ENCODE measurements around the gene CENPO. TPM values are rescaled to one million over a fixed set of nuclear protein-coding genes. Genes with fewer than 3 reads are reported as not detected.
A peak's percentile ranks its signal among the peaks of the same experiment; 100 is the strongest.

Gene CENPO
- polyA plus RNA-seq, 1 donor = 10.5 TPM

DNA sequence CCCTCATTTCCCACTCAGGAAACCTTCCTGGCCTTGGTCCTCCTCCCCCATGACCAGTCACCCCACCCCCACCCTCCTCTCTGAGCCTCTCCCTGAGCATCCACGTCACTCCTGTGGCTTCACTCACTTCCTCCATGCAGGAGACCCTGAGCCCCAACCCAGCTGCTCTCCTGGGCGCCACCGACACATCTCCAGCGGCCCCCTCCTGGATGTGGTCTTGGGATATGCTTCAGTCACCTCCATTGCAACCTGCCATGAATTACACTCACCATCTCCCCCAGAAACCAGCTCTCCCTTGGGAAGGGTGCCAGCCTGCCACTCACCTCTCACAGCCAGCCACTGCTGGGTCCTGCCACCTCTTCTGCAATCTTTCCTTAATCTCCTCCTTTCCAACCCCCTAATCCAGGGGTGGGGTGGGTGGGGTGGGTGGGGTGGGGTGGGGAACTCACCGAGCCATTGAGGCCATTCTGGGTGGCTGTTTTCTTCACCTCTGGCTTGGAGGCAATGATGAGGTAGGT is 44.8 kb downstream of the CENPO start:
- peaks cover 3% of the 10 kb centered on the region for H3K4me1 ChIP-seq (ENCODE audit: control insufficient read depth, insufficient read depth, low read length)
- no peaks in the 10 kb centered on the region for H3K9me3 ChIP-seq (ENCODE audit: control insufficient read depth, low read depth, low read length)
- no CpG with 5 or more reads among the region's 5 CpGs for WGBS (ENCODE audit: insufficient coverage, low lambda C conversion rate)
- no peak for DNase-seq
- no peak overlapping the region for H3K4me3 ChIP-seq (ENCODE audit: low read length)
- H3K27me3 ChIP-seq (ENCODE audit: control insufficient read depth, insufficient read depth, low read length) = no peaks in the 10 kb centered on the region
- H3K27ac ChIP-seq (ENCODE audit: low read length) = no peak overlapping the region
- peaks cover 34% of the 10 kb centered on the region for H3K36me3 ChIP-seq (ENCODE audit: control insufficient read depth, insufficient read depth, low read length)

GRCh38 chr2:24838541-24838940 is 45.3 kb downstream of the CENPO start:
- no peak overlapping the region for H3K27ac ChIP-seq (ENCODE audit: low read length)
- H3K36me3 ChIP-seq (ENCODE audit: control insufficient read depth, insufficient read depth, low read length) = peaks cover 32% of the 10 kb centered on the region
- no peaks in the 10 kb centered on the region for H3K27me3 ChIP-seq (ENCODE audit: control insufficient read depth, insufficient read depth, low read length)
- peaks cover 3% of the 10 kb centered on the region for H3K4me1 ChIP-seq (ENCODE audit: control insufficient read depth, insufficient read depth, low read length)
- H3K4me3 ChIP-seq (ENCODE audit: low read length) = no peak overlapping the region
- no CpG with 5 or more reads among the region's 18 CpGs for WGBS (ENCODE audit: insufficient coverage, low lambda C conversion rate)
- H3K9me3 ChIP-seq (ENCODE audit: control insufficient read depth, low read depth, low read length) = no peaks in the 10 kb centered on the region
- DNase-seq = no peak

DNA sequence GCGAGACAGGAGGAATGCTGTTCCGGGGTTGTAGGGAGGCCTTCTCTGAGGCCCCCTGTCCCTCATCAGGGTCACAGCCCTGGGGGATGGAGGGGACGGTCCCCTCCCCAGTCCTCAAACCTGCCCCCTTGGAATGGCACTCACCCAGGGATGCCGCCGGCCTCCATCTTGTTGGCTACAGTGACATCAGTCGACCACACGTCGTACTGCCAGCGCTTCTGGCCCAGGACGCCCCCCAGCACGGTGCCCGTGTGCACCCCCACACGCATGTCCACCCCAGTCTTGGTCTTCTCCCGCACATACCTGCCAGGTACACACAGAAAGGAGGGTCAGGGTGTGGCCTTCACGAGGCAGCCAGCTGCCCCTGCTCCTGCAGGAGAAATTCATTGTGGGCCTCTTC is 46.5 kb downstream of the CENPO start:
- peaks cover 3% of the 10 kb centered on the region for H3K4me1 ChIP-seq (ENCODE audit: control insufficient read depth, insufficient read depth, low read length)
- H3K27me3 ChIP-seq (ENCODE audit: control insufficient read depth, insufficient read depth, low read length) = no peaks in the 10 kb centered on the region
- DNase-seq = no peak
- H3K4me3 ChIP-seq (ENCODE audit: low read length) = no peak overlapping the region
- WGBS (ENCODE audit: insufficient coverage, low lambda C conversion rate) = no CpG with 5 or more reads among the region's 15 CpGs
- no peak overlapping the region for H3K27ac ChIP-seq (ENCODE audit: low read length)
- H3K36me3 ChIP-seq (ENCODE audit: control insufficient read depth, insufficient read depth, low read length) = peaks cover 20% of the 10 kb centered on the region
- H3K9me3 ChIP-seq (ENCODE audit: control insufficient read depth, low read depth, low read length) = no peaks in the 10 kb centered on the region

DNA sequence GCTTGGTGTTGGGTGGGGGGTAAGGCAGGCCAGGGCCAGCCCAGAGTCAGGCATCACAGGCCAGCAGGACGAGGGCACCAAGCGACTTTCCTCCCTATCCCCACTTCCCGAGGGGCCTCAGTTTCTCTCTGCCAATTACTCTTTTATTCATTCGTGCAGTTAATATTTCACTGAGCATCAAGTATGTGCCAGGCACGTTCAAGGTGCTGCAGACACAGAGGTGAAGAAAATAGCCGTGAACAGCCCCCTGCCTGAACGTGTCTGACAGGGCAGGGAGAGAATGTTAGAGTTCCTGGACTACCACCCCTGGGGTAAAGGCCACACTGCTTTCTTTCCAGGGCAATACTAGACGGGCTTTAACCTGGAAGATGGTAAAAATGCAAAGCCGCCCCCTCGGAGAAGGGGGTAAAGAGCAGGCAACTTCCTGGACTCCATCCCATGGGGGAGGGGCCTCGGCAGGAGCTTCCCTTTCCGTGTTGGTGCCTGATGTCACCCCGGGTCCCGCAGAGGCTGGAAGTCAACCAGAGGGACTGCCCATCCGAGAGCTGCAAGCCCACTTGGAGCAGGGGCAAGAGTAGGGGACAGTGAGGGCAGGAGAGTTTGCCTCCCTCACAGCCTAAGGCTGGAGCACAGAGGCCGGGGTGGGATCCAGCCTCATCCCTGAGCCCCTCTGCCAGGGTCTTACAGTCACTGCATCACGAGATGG is 47.1 kb downstream of the CENPO start:
- H3K4me3 ChIP-seq (ENCODE audit: low read length) = no peak overlapping the region
- H3K27me3 ChIP-seq (ENCODE audit: control insufficient read depth, insufficient read depth, low read length) = no peaks in the 10 kb centered on the region
- peaks cover 3% of the 10 kb centered on the region for H3K4me1 ChIP-seq (ENCODE audit: control insufficient read depth, insufficient read depth, low read length)
- no CpG with 5 or more reads among the region's 17 CpGs for WGBS (ENCODE audit: insufficient coverage, low lambda C conversion rate)
- H3K27ac ChIP-seq (ENCODE audit: low read length) = no peak overlapping the region
- peak in 1 of 2 donors; percentile 70 for DNase-seq
- peaks cover 15% of the 10 kb centered on the region for H3K36me3 ChIP-seq (ENCODE audit: control insufficient read depth, insufficient read depth, low read length)
- no peaks in the 10 kb centered on the region for H3K9me3 ChIP-seq (ENCODE audit: control insufficient read depth, low read depth, low read length)

- Histone ChIP-seq H3K27me3 (ENCODE audit: control insufficient read depth, insufficient read depth, low read length) (no peaks in the 10 kb centered on the region), H3K4me3 (ENCODE audit: low read length) (no peak overlapping the region), H3K4me1 (ENCODE audit: control insufficient read depth, insufficient read depth, low read length) (peaks cover 3% of the 10 kb centered on the region), H3K27ac (ENCODE audit: low read length) (no peak overlapping the region), H3K9me3 (ENCODE audit: control insufficient read depth, low read depth, low read length) (no peaks in the 10 kb centered on the region), H3K36me3 (ENCODE audit: control insufficient read depth, insufficient read depth, low read length) (peaks cover 13% of the 10 kb centered on the region)
- no peak for DNase-seq
- no CpG with 5 or more reads among the region's 26 CpGs for WGBS (ENCODE audit: insufficient coverage, low lambda C conversion rate)
Measured at GRCh38 chr2:24840962-24841945, 48.0 kb downstream of the CENPO start.

GRCh38 chr2:24842081-24843050 is 49.1 kb downstream of the CENPO start:
- H3K27me3 ChIP-seq (ENCODE audit: control insufficient read depth, insufficient read depth, low read length) = no peaks in the 10 kb centered on the region
- no peak overlapping the region for H3K27ac ChIP-seq (ENCODE audit: low read length)
- H3K9me3 ChIP-seq (ENCODE audit: control insufficient read depth, low read depth, low read length) = no peaks in the 10 kb centered on the region
- H3K36me3 ChIP-seq (ENCODE audit: control insufficient read depth, insufficient read depth, low read length) = peaks cover 8% of the 10 kb centered on the region
- no CpG with 5 or more reads among the region's 39 CpGs for WGBS (ENCODE audit: insufficient coverage, low lambda C conversion rate)
- DNase-seq = no peak
- H3K4me1 ChIP-seq (ENCODE audit: control insufficient read depth, insufficient read depth, low read length) = peaks cover 3% of the 10 kb centered on the region
- H3K4me3 ChIP-seq (ENCODE audit: low read length) = no peak overlapping the region

DNA sequence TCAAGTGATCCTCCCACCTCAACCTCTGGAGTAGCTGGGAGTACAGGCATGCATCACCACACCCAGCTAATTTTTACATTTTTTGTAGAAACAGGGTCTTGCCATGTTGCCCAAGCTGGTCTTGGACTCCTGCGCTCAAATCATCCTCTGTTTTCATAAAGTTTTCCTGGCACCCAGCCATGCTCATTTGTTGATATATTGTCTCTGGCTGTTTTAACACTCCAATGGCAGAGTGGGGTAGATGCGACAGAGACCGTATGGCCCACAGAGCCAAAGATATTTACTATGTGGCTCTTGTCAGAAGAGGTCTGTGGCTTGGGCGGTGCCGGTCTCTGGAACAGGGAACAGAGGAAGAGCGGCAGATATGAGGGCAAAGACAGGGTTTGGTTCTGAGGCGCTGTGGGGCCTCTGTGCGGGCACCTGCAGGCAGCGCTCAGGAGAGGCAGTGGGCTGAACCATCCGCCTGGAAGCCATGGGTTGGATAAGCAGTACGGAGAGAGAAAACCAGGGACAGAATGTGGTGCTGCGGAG is 50.2 kb downstream of the CENPO start:
- WGBS (ENCODE audit: insufficient coverage, low lambda C conversion rate) = no CpG with 5 or more reads among the region's 12 CpGs
- H3K9me3 ChIP-seq (ENCODE audit: control insufficient read depth, low read depth, low read length) = peaks cover 4% of the 10 kb centered on the region
- H3K27me3 ChIP-seq (ENCODE audit: control insufficient read depth, insufficient read depth, low read length) = no peaks in the 10 kb centered on the region
- DNase-seq = no peak
- peaks cover 7% of the 10 kb centered on the region for H3K36me3 ChIP-seq (ENCODE audit: control insufficient read depth, insufficient read depth, low read length)
- H3K4me1 ChIP-seq (ENCODE audit: control insufficient read depth, insufficient read depth, low read length) = peaks cover 3% of the 10 kb centered on the region
- H3K4me3 ChIP-seq (ENCODE audit: low read length) = no peak overlapping the region
- no peak overlapping the region for H3K27ac ChIP-seq (ENCODE audit: low read length)

DNA sequence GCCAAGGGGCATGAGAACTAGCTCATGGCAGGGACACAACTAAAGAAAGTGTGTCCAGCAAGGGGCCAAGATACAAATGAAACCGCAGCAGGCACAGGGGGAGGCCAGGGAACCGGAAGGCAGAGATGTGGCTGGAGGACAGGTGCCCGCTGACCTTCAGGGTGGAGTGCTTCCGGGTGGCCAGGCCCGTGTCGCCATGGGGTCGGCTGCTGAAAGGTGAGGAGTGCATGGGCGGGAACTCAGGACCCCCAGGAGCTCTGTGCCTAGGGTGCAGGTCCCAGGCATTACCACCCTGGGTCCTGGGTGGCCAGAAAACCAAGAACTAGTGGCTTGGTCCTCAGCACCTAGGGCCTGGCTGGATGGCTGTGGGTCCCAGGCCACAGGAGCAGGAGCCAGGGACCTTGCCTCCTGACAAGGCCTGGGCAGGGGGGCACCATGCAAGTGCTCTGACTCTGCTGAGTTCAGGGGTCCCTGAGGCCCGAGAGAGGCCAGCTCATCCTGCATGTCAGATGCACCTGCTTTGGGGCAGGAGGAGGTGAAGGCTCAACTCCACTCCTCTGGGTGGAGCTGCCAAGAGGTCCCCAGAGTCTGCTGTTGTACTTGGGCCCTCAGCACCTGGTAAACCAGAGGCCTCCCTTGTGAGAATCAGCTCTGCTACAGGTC is 50.9 kb downstream of the CENPO start:
- Histone ChIP-seq H3K36me3 (ENCODE audit: control insufficient read depth, insufficient read depth, low read length) (peaks cover 4% of the 10 kb centered on the region), H3K4me1 (ENCODE audit: control insufficient read depth, insufficient read depth, low read length) (peaks cover 3% of the 10 kb centered on the region), H3K4me3 (ENCODE audit: low read length) (no peak overlapping the region), H3K27me3 (ENCODE audit: control insufficient read depth, insufficient read depth, low read length) (no peaks in the 10 kb centered on the region), H3K9me3 (ENCODE audit: control insufficient read depth, low read depth, low read length) (peaks cover 10% of the 10 kb centered on the region), H3K27ac (ENCODE audit: low read length) (no peak overlapping the region)
- no peak for DNase-seq
- WGBS (ENCODE audit: insufficient coverage, low lambda C conversion rate) = no CpG with 5 or more reads among the region's 9 CpGs

- DNase-seq = no peak
- no peaks in the 10 kb centered on the region for H3K27me3 ChIP-seq (ENCODE audit: control insufficient read depth, insufficient read depth, low read length)
- peaks cover 2% of the 10 kb centered on the region for H3K36me3 ChIP-seq (ENCODE audit: control insufficient read depth, insufficient read depth, low read length)
- H3K4me3 ChIP-seq (ENCODE audit: low read length) = no peak overlapping the region
- H3K27ac ChIP-seq (ENCODE audit: low read length) = no peak overlapping the region
- H3K4me1 ChIP-seq (ENCODE audit: control insufficient read depth, insufficient read depth, low read length) = peaks cover 4% of the 10 kb centered on the region
- H3K9me3 ChIP-seq (ENCODE audit: control insufficient read depth, low read depth, low read length) = peaks cover 10% of the 10 kb centered on the region
- 100% methylated on average over 1 of the region's 5 CpGs for WGBS (ENCODE audit: insufficient coverage, low lambda C conversion rate)
Measured at GRCh38 chr2:24845691-24846090, 52.5 kb downstream of the CENPO start.

All from large intestine (tissue), 3 donors.